A549 (cell line): ENCODE results near the gene MAPKAPK3. TPM values are rescaled to one million over a fixed set of nuclear protein-coding genes. Genes with fewer than 3 reads are reported as not detected.

ENCODE experiments used
- ATAC-seq, 2 experiments: fragments of 200-7000 bp in 1 of 2; fragments of >200 bp in 1 of 2; cut with Nextera tagmentation in 1 of 2; cut with Tn5 transposase in 1 of 2; 3 replicates each; pipeline versions ENCODE4 v1.8.0 to v1.9.1; 2018 to 2020; ENCODE audit warnings: mild to moderate bottlenecking in 1 of 2, moderate library complexity in 1 of 2
- CTCF ChIA-PET: fragments of 300-600 bp; sonication (Branson Sonifier 250); formaldehyde crosslinking; extraction: SDS; loops from one replicate; lab custom pipeline; 2021; ENCODE audit warnings: antibody characterized with exemption, inconsistent platforms; lab: Yijun Ruan, JAX
- POLR2A ChIA-PET: fragments of 350-600 bp; formaldehyde crosslinking; extraction: SDS; loops from one replicate; lab custom pipeline; 2021; ENCODE audit warnings: antibody characterized with exemption, inconsistent platforms; lab: Yijun Ruan, JAX
- DNase-seq, 2 experiments: peaks; one replicate each; pipeline versions ENCODE4 v3.0.0 to v3.0.0-alpha.2; 2011 to 2016; ENCODE audit warnings: low read depth in 1 of 2, low spot score in 1 of 2
- FAIRE-seq: peaks from 2 replicates; lab custom pipeline; 2011; peaks lifted over from hg19 to GRCh38; lab: Jason Lieb, UNC
- H3K27ac ChIP-seq, 2 experiments: fragments of >200 bp; sonication (Bioruptor Twin); formaldehyde crosslinking; 3 replicates each; pipeline ENCODE4 v1.5.1; 2016 to 2017
- H3K4me1 ChIP-seq: fragments of >200 bp; sonication (Bioruptor Twin); formaldehyde crosslinking; 3 replicates; pipeline ENCODE4 v1.6.1; 2016
- H3K4me2 ChIP-seq: fragments of >200 bp; sonication (Bioruptor Twin); formaldehyde crosslinking; 3 replicates; pipeline ENCODE4 v1.6.1; 2016
- H3K4me3 ChIP-seq: fragments of >200 bp; sonication (Bioruptor Twin); formaldehyde crosslinking; 3 replicates; pipeline ENCODE4 v1.5.1; 2016
- H3K9me3 ChIP-seq: fragments of >200 bp; sonication (Bioruptor Twin); formaldehyde crosslinking; 3 replicates; pipeline ENCODE4 v1.6.1; 2016
- BCL3 ChIP-seq: fragments of >200 bp; sonication (Bioruptor Twin); formaldehyde crosslinking; IDR thresholded peaks from 3 replicates; pipeline ENCODE4 v1.6.1; 2016
- CBX2 ChIP-seq: fragments of 200-600 bp; sonication (generic); IDR thresholded peaks from 2 replicates; pipeline ENCODE4 v1.6.1; 2016; ENCODE audit warnings: low read depth, mild to moderate bottlenecking, borderline replicate concordance
- CEBPB ChIP-seq, 2 experiments: fragments of >200 bp in 1 of 2; sonication (Bioruptor Twin) in 1 of 2; formaldehyde crosslinking in 1 of 2; IDR thresholded peaks; 2 replicates each; pipeline ENCODE4 v1.6.1; 2012 to 2016
- ELK1 ChIP-seq: fragments of 150-350 bp; IDR thresholded peaks from 2 replicates; pipeline ENCODE4 v1.6.1; 2014; ENCODE audit warnings: low read depth, mild to moderate bottlenecking, low read length
- ESRRA ChIP-seq: fragments of 150-350 bp; IDR thresholded peaks from 2 replicates; pipeline ENCODE4 v1.6.1; 2014; ENCODE audit warnings: mild to moderate bottlenecking, low read length, borderline replicate concordance
- FOSB ChIP-seq: fragments of 250-450 bp; sonication (Bioruptor Pico); IDR thresholded peaks from 2 replicates; pipeline ENCODE4 v1.5.0; 2020; ENCODE audit warnings: mild to moderate bottlenecking, moderate library complexity
- FOSL2 ChIP-seq, 2 experiments: fragments of 450-650 bp in 1 of 2; fragments of >200 bp in 1 of 2; sonication (Bioruptor Twin) in 1 of 2; formaldehyde crosslinking; IDR thresholded peaks; 2 replicates each; pipeline versions ENCODE4 v1.5.0 to v1.6.1; 2016 to 2020; ENCODE audit warnings: mild to moderate bottlenecking in 1 of 2, moderate library complexity in 1 of 2
- FOXS1 ChIP-seq: fragments of 250-450 bp; sonication (Bioruptor Pico); IDR thresholded peaks from 2 replicates; pipeline ENCODE4 v1.5.0; 2020; ENCODE audit warnings: mild to moderate bottlenecking, moderate library complexity
- GATA3 ChIP-seq: IDR thresholded peaks from 2 replicates; pipeline ENCODE4 v1.6.1; 2012; ENCODE audit warnings: borderline replicate concordance
- HES2 ChIP-seq: fragments of >200 bp; sonication (Bioruptor Twin); formaldehyde crosslinking; IDR thresholded peaks from 2 replicates; pipeline ENCODE4 v1.6.1; 2016
- HOXB5 ChIP-seq: fragments of 250-450 bp; sonication (Bioruptor Pico); IDR thresholded peaks from 2 replicates; pipeline ENCODE4 v1.5.0; 2020; ENCODE audit warnings: mild to moderate bottlenecking, moderate library complexity
- JUN ChIP-seq, 2 experiments: fragments of >200 bp; sonication (Bioruptor Twin); formaldehyde crosslinking; IDR thresholded peaks; 2 replicates in 1 of 2; 3 replicates in 1 of 2; pipeline ENCODE4 v1.6.1; 2016 to 2017
- JUNB ChIP-seq: fragments of >200 bp; sonication (Bioruptor Twin); formaldehyde crosslinking; IDR thresholded peaks from 2 replicates; pipeline ENCODE4 v1.6.1; 2016
- KDM5A ChIP-seq: fragments of 200-600 bp; sonication (generic); IDR thresholded peaks from 2 replicates; pipeline ENCODE4 v1.6.1; 2016; ENCODE audit warnings: antibody characterized with exemption, mild to moderate bottlenecking
- MAFK ChIP-seq: fragments of 450-650 bp; IDR thresholded peaks from 2 replicates; pipeline ENCODE4 v1.6.1; 2014; ENCODE audit not compliant: partially characterized antibody
- MAX ChIP-seq: IDR thresholded peaks from 2 replicates; pipeline ENCODE4 v1.6.1; 2012
- PHF8 ChIP-seq: fragments of 200-600 bp; sonication (generic); IDR thresholded peaks from 2 replicates; pipeline ENCODE4 v1.6.1; 2016; ENCODE audit warnings: low read depth, mild to moderate bottlenecking, antibody characterized with exemption, moderate library complexity, borderline replicate concordance
- RAD21 ChIP-seq, 2 experiments: fragments of >200 bp in 1 of 2; sonication (Bioruptor Twin) in 1 of 2; formaldehyde crosslinking in 1 of 2; IDR thresholded peaks in 1 of 2; conservative IDR thresholded peaks in 1 of 2; 2 replicates in 1 of 2; 3 replicates in 1 of 2; pipeline ENCODE4 v1.6.1; 2012 to 2018; ENCODE audit warnings: inconsistent platforms in 1 of 2
- REST ChIP-seq: fragments of 200-600 bp; sonication (generic); IDR thresholded peaks from 2 replicates; pipeline ENCODE4 v1.6.1; 2016; ENCODE audit warnings: antibody characterized with exemption, mild to moderate bottlenecking, moderate library complexity
- RFX5 ChIP-seq: fragments of 450-650 bp; IDR thresholded peaks from 2 replicates; pipeline ENCODE4 v1.7.1; 2014; ENCODE audit warnings: antibody characterized with exemption, mild to moderate bottlenecking, moderate library complexity
- SMC3 ChIP-seq: fragments of >200 bp; sonication (Bioruptor Twin); formaldehyde crosslinking; IDR thresholded peaks from 3 replicates; pipeline ENCODE4 v1.6.1; 2018; ENCODE audit warnings: inconsistent platforms
- TP53 ChIP-seq: fragments of 250-450 bp; sonication (Bioruptor Pico); IDR thresholded peaks from 2 replicates; pipeline ENCODE4 v1.5.0; 2021; ENCODE audit warnings: mild to moderate bottlenecking, moderate library complexity
- ZFP36 ChIP-seq: fragments of 450-650 bp; IDR thresholded peaks from 2 replicates; pipeline ENCODE4 v1.6.1; 2014; ENCODE audit warnings: borderline replicate concordance; ENCODE audit not compliant: partially characterized antibody
- ZNF302 ChIP-seq: fragments of 250-450 bp; sonication (Bioruptor Pico); IDR thresholded peaks from 2 replicates; pipeline ENCODE4 v1.9.0; 2021; ENCODE audit warnings: inconsistent platforms, mild to moderate bottlenecking, moderate library complexity
- WGBS: methylation state at CpG from one replicate; pipeline ENCODE4 v1.1.6; 2017; ENCODE audit errors: missing lambda C conversion rate; 5-methylcytosine and 5-hydroxymethylcytosine counted together
- polyA plus RNA-seq, 4 experiments: library from polyadenylated mRNA; depleted of rRNA in 3 of 4; stranded (reverse); fragments of >200 nt; fragmentation: RNase III in 1 of 4; extraction: RNeasy Plus Mini Kit Qiagen cat#74134 plus additional on column Dnase treatment in 1 of 4; gene quantifications; 2 replicates in 3 of 4; 3 replicates in 1 of 4; pipeline ENCODE4 v1.2.3, GENCODE V29; 2011 to 2017

Gene MAPKAPK3
- polyA plus RNA-seq, 2 of the 4 experiments (the other 2 are of a cell fraction), result 14.6 to 16.5 TPM

DNA sequence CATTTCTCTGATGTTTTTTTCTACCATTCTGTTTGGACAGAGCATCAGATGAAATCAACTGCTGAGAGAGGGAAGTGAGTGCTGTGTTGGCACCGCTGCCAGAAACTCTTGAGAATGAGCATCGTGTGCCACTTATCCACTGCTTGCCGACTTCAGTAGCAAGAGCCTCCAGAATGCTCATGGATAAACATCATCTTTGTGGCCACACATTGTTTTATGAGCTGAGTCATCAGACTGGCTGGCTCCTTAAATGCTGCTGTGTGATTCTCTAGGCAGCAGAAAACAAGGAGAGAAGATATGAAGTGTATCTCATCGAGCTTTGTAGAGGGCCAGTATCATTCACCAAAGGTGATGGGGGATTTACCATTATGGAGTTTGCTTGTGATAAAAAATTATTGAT, 54.4 kb downstream of the MAPKAPK3 start:
- H3K4me1 ChIP-seq, result peaks cover 27% of the 10 kb centered on the region
- no peak overlapping the region for H3K4me3 ChIP-seq
- ATAC-seq (peak; percentile 53 to 78; a peak in 4 of 6 replicates), DNase-seq (peak; percentile 38 to 68), FAIRE-seq (no peak)
- 9% methylated on average over 4 of the region's 4 CpGs for WGBS
- H3K27ac ChIP-seq, result no peak overlapping the region
- ChIA-PET CTCF (interaction anchor here (0.6 to 1.0 kb wide), 2 partner anchors 55 to 718 kb away, joined by 3 to 6 read pairs; no protein-coding TSS in a partner anchor), POLR2A (no interaction called here)
- no peaks in the 10 kb centered on the region for H3K9me3 ChIP-seq
- peak overlapping the region; percentile 51 for H3K4me2 ChIP-seq
- no peak for TF ChIP-seq REST
- no peak for TF ChIP-seq HOXB5
- TF ChIP-seq FOSB, result no peak
- no peak for TF ChIP-seq HES2
- TF ChIP-seq GATA3, result no peak
- no peak for TF ChIP-seq CEBPB (IDR thresholded peaks at IDR 0.05)
- TF ChIP-seq CBX2, result no peak
- TF ChIP-seq RAD21 (conservative IDR thresholded peaks at IDR 0.05 in 1 of 2, IDR thresholded peaks at IDR 0.05 in 1 of 2), result no peak
- TF ChIP-seq FOXS1 (CRISPR knock-in tag), result no peak
- TF ChIP-seq BCL3, result no peak
- no peak for TF ChIP-seq KDM5A
- TF ChIP-seq JUNB, result no peak
- no peak for TF ChIP-seq JUN (IDR thresholded peaks at IDR 0.05)
- TF ChIP-seq FOSL2 (IDR thresholded peaks at IDR 0.05), result peak; percentile 41; the same call in 1 of the 2 replicates
- TF ChIP-seq FOSL2 (CRISPR knock-in tag; IDR thresholded peaks at IDR 0.05), result peak; percentile 51; the same call in 1 of the 2 replicates
- no peak for TF ChIP-seq SMC3
- no peak for TF ChIP-seq PHF8
- no peak for TF ChIP-seq ZNF302 (CRISPR knock-in tag)
- 0 out of 2 replicates have a peak, but pooled peaks have one; percentile 13 for TF ChIP-seq MAX
- no peak for TF ChIP-seq RFX5
- no peak for TF ChIP-seq ZFP36
- no peak for TF ChIP-seq TP53
- TF ChIP-seq MAFK, result peak; percentile 84
- TF ChIP-seq ELK1, result no peak
- no peak for TF ChIP-seq ESRRA
